ENCODE results near the gene ALOX12B. TPM values are rescaled to one million over a fixed set of nuclear protein-coding genes. Genes with fewer than 3 reads are reported as not detected.

ALOX12B gene
- total RNA-seq, 1 donor = not detected

GRCh38 chr17:8118769-8119580 is 31.5 kb upstream of the ALOX12B start:
- peak overlapping the region; percentile 69 for H3K4me3 ChIP-seq (ENCODE audit: low read depth, low read length)
- TF ChIP-seq, protein P1, sequence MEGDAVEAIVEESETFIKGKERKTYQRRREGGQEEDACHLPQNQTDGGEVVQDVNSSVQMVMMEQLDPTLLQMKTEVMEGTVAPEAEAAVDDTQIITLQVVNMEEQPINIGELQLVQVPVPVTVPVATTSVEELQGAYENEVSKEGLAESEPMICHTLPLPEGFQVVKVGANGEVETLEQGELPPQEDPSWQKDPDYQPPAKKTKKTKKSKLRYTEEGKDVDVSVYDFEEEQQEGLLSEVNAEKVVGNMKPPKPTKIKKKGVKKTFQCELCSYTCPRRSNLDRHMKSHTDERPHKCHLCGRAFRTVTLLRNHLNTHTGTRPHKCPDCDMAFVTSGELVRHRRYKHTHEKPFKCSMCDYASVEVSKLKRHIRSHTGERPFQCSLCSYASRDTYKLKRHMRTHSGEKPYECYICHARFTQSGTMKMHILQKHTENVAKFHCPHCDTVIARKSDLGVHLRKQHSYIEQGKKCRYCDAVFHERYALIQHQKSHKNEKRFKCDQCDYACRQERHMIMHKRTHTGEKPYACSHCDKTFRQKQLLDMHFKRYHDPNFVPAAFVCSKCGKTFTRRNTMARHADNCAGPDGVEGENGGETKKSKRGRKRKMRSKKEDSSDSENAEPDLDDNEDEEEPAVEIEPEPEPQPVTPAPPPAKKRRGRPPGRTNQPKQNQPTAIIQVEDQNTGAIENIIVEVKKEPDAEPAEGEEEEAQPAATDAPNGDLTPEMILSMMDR (IDR thresholded peaks at IDR 0.05; ENCODE audit: insufficient read depth, low read length) = peak; percentile 89
- DNase-seq (ENCODE audit: low read depth) = peak; percentile 90

DNA sequence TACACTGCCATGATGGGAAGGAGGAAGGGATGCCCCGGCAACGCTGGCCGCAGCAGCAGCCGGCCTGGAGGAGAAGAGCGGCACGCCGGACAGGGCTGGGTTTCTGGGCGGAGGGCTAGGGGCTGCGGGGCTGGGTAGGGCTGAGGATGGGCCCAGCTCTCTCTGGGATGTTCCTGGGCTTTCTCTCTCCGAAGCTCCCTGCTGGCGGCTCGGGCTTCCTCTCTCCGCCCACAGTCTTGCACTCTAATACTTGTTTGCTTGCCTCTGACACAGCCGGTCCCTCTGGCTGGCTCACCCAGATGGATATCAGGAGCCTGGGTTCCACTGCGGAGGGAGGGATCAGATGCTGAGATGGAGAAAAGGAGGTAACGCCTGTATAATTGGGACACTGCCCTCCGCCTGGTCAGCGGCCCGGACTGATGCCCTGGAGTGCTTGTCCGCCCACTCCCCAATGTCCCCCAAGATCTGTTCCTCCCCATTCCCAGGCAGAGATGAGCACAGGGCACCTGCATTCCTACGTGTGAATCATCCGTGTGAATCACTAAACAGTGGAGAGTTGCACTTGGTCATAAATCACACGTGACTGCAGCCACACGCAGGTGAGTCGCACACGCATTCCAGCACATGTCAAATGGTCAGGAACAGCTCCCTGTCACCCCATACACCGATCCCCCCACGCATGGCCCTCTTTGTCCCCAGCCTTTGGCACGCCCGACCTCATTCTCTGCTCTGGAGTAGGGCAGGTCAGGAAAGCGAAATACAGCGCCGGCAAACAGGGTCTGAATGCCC is 30.7 kb upstream of the ALOX12B start, which contains the start of gene ALOXE3:
Gene ALOXE3, minus strand, starts transcription at position 535 of the 789 bp plus-strand sequence. Its CDS starts 524 bp downstream, at position 11.
- H3K4me3 ChIP-seq (ENCODE audit: low read depth, low read length) = peak within 1 kb of the TSS; percentile 69
- TF ChIP-seq, protein P1 (IDR thresholded peaks at IDR 0.05; ENCODE audit: insufficient read depth, low read length) = no peak
- peak; percentile 54 for DNase-seq (ENCODE audit: low read depth)

GRCh38 chr17:8117367-8117979 is 30.0 kb upstream of the ALOX12B start:
- TF ChIP-seq, protein P1 (IDR thresholded peaks at IDR 0.05; ENCODE audit: insufficient read depth, low read length) = peak; percentile 0
- H3K4me3 ChIP-seq (ENCODE audit: low read depth, low read length) = peak overlapping the region; percentile 69
- no peak for DNase-seq (ENCODE audit: low read depth)

- TF ChIP-seq, protein P1 (IDR thresholded peaks at IDR 0.05; ENCODE audit: insufficient read depth, low read length) = no peak
- no peak overlapping the region for H3K4me3 ChIP-seq (ENCODE audit: low read depth, low read length)
- DNase-seq (ENCODE audit: low read depth) = no peak
Measured at GRCh38 chr17:8116776-8117175, 29.3 kb upstream of the ALOX12B start.

- no peak for DNase-seq (ENCODE audit: low read depth)
- H3K4me3 ChIP-seq (ENCODE audit: low read depth, low read length) = no peak overlapping the region
- TF ChIP-seq, protein P1 (IDR thresholded peaks at IDR 0.05; ENCODE audit: insufficient read depth, low read length) = no peak
Measured at GRCh38 chr17:8110907-8111306, 23.4 kb upstream of the ALOX12B start.

- TF ChIP-seq, protein P1 (IDR thresholded peaks at IDR 0.05; ENCODE audit: insufficient read depth, low read length) = no peak
- no peak overlapping the region for H3K4me3 ChIP-seq (ENCODE audit: low read depth, low read length)
Measured at GRCh38 chr17:8110456-8110804, 22.9 kb upstream of the ALOX12B start.

More at GRCh38 chr17:8110456-8110804, 22.9 kb upstream of the ALOX12B start:
- DNase-seq (ENCODE audit: low read depth) = no peak
